ENCODE results near the gene CREB1. TPM values are rescaled to one million over a fixed set of nuclear protein-coding genes. Genes with fewer than 3 reads are reported as not detected.

The CREB1 gene
- total and polyA plus RNA-seq, 9 of the 15 experiments (the other 6 are each of a cell fraction or from before 2014, with no cell fraction given): 8.9 to 51.3 (median 19.5) TPM

- in situ Hi-C loops (cut with MboI) (no loop called here), intact Hi-C loops (cut with micrococcal nuclease) (loop anchor here (5.0 kb wide), 1 partner anchor 44 kb away; the partner anchor contains the start of gene CREB1)
- ChIA-PET POLR2A (no interaction called here), CTCF (ENCODE audit: low intra/inter-chr PET ratio) (no interaction called here)
- Histone ChIP-seq H3K9ac (ENCODE audit: insufficient read depth in 1 of 2, low read depth in 2 of 2, low read length in 2 of 2) (no peak overlapping the region), H3K27me3 (ENCODE audit: control insufficient read depth in 2 of 2, insufficient read depth in 2 of 2, low read length in 2 of 2) (no peaks in the 10 kb centered on the region), H3K79me2 (ENCODE audit: control insufficient read depth, insufficient read depth, low read length) (no peaks in the 10 kb centered on the region), H3K4me3 (no peak overlapping the region), H3K36me3 (ENCODE audit: control insufficient read depth, insufficient read depth, low read length) (no peaks in the 10 kb centered on the region), H3K9me3 (replicated peaks; ENCODE audit: control insufficient read depth, insufficient read depth, low read depth, low read length) (no peaks in the 10 kb centered on the region), H3K9me1 (ENCODE audit: control insufficient read depth, insufficient read depth, low read length) (no peaks in the 10 kb centered on the region), H3K4me2 (ENCODE audit: insufficient read depth, low read length) (no peak overlapping the region), H4K20me1 (replicated peaks; ENCODE audit: control insufficient read depth, insufficient read depth, low read length) (no peaks in the 10 kb centered on the region), H3K4me1 (replicated peaks in 1 of 2; ENCODE audit: control insufficient read depth in 2 of 2, insufficient read depth in 2 of 2, low read length in 2 of 2) (peaks cover 0 to 6% of the 10 kb centered on the region in 2 experiments; a peak in 3 of 5 replicates), H2AFZ (ENCODE audit: low read depth, low read length) (peak overlapping the region; percentile 14; the same call in 1 of the 2 replicates), H3K27ac (ENCODE audit: extremely low read depth, low read depth, low read length) (no peak overlapping the region)
- 65% methylated on average over 4 of the region's 4 CpGs for WGBS (ENCODE audit: insufficient coverage, low coverage, missing lambda C conversion rate)
- no peak for DNase-seq (ENCODE audit: extremely low read depth in 1 of 4, low spot score in 3 of 4)
- BruUV-seq (replicated peaks): no TSS peak
- no peak for TF ChIP-seq SMAD1 (IDR thresholded peaks at IDR 0.05; ENCODE audit: low read depth, low read length, partially characterized antibody)
- TF ChIP-seq FOS (IDR thresholded peaks at IDR 0.05; ENCODE audit: extremely low read depth, insufficient read length): no peak
- no peak for TF ChIP-seq ZNF197 (CRISPR knock-in tag; IDR thresholded peaks at IDR 0.05; ENCODE audit: low read depth)
- TF ChIP-seq TAF1 (IDR thresholded peaks at IDR 0.05; ENCODE audit: control insufficient read depth, extremely low read depth, insufficient read depth, low read length, severe bottlenecking): no peak
- no peak for TF ChIP-seq ZNF146 (CRISPR knock-in tag; IDR thresholded peaks at IDR 0.05; ENCODE audit: unreplicated experiment)
- no peak for TF ChIP-seq YY1 (IDR thresholded peaks at IDR 0.05; ENCODE audit: borderline replicate concordance in 1 of 3, control insufficient read depth in 1 of 3, extremely low read depth in 1 of 3, insufficient read depth in 3 of 3, insufficient read length in 1 of 3, insufficient replicate concordance in 2 of 3, low read depth in 1 of 3, low read length in 2 of 3)
- no peak for TF ChIP-seq NR2C2 (CRISPR knock-in tag; IDR thresholded peaks at IDR 0.05)
- TF ChIP-seq NR2C2 (tag; IDR thresholded peaks at IDR 0.05): no peak
- TF ChIP-seq CBX5 (IDR thresholded peaks at IDR 0.05; ENCODE audit: borderline replicate concordance, low read depth): no peak
- no peak for TF ChIP-seq TSHZ1 (CRISPR knock-in tag; IDR thresholded peaks at IDR 0.05)
- no peak for TF ChIP-seq ZNF384 (IDR thresholded peaks at IDR 0.05; ENCODE audit: low read depth, low read length)
- no peak for TF ChIP-seq VEZF1 (CRISPR knock-in tag; IDR thresholded peaks at IDR 0.05)
- no peak for TF ChIP-seq NR2C1 (IDR thresholded peaks at IDR 0.05)
- TF ChIP-seq NR2C1 (tag; IDR thresholded peaks at IDR 0.05): no peak
- no peak for TF ChIP-seq ZNF311 (CRISPR knock-in tag; IDR thresholded peaks at IDR 0.05)
- no peak for TF ChIP-seq ELF4 (CRISPR knock-in tag; IDR thresholded peaks at IDR 0.05)
- TF ChIP-seq ZEB2 (IDR thresholded peaks at IDR 0.05): no peak
- no peak for TF ChIP-seq PURB (CRISPR knock-in tag; IDR thresholded peaks at IDR 0.05; ENCODE audit: low read depth)
- no peak for TF ChIP-seq SRSF3 (IDR thresholded peaks at IDR 0.05; ENCODE audit: insufficient read depth, low read length)
- TF ChIP-seq MED1 (CRISPR knock-in tag; IDR thresholded peaks at IDR 0.05; ENCODE audit: borderline replicate concordance): no peak
- ATAC-seq: peak; percentile 17; the same call in 2 of the 3 replicates
- FAIRE-seq: no peak
These were observed 46.3 kb upstream of the CREB1 start for GRCh38 chr2:207483477-207483876.

All from K562 (cell line).